GM19240 (cell line): ENCODE data around the gene WDFY4.
A peak's percentile ranks its signal among the peaks of the same experiment; 100 is the strongest.

Experiments
- DNase-seq: peaks from one replicate; pipeline ENCODE4 v3.0.0; 2011; ENCODE audit warnings: low spot score; ENCODE audit not compliant: insufficient read length

The WDFY4 gene

GRCh38 chr10:48970046-48970445 is 285.4 kb downstream of the WDFY4 start:
- no peak for DNase-seq

GRCh38 chr10:48970654-48971053 is 286.0 kb downstream of the WDFY4 start:
- DNase-seq, result no peak

- no peak for DNase-seq
Observed at GRCh38 chr10:48973065-48973464, 288.4 kb downstream of the WDFY4 start.

GRCh38 chr10:48974510-48975156 is 290.0 kb downstream of the WDFY4 start:
- no peak for DNase-seq

GRCh38 chr10:48976196-48976595 is 291.5 kb downstream of the WDFY4 start:
- DNase-seq, result no peak

GRCh38 chr10:48978318-48978717 is 293.6 kb downstream of the WDFY4 start:
- DNase-seq, result no peak

- peak; percentile 65 for DNase-seq
Observed at GRCh38 chr10:48981310-48981907, 296.7 kb downstream of the WDFY4 start.

- DNase-seq, result no peak
Observed at GRCh38 chr10:48982584-48982983, 297.9 kb downstream of the WDFY4 start.

GRCh38 chr10:48983648-48984351 is 299.1 kb downstream of the WDFY4 start:
- no peak for DNase-seq

GRCh38 chr10:48985621-48986158 is 301.0 kb downstream of the WDFY4 start:
- no peak for DNase-seq

GRCh38 chr10:48990226-48990625 is 305.6 kb downstream of the WDFY4 start:
- DNase-seq, result no peak

GRCh38 chr10:48993627-48994026 is 309.0 kb downstream of the WDFY4 start:
- no peak for DNase-seq

- no peak for DNase-seq
Observed at GRCh38 chr10:48996329-48996728, 311.7 kb downstream of the WDFY4 start.

- no peak for DNase-seq
Observed at GRCh38 chr10:48999346-48999745, 314.7 kb downstream of the WDFY4 start.

GRCh38 chr10:49000437-49001398 is 316.0 kb downstream of the WDFY4 start:
- no peak for DNase-seq

- no peak for DNase-seq
Observed at GRCh38 chr10:49001402-49001801, 316.7 kb downstream of the WDFY4 start.

- no peak for DNase-seq
Observed at GRCh38 chr10:49001870-49002672, 317.4 kb downstream of the WDFY4 start.

- DNase-seq, result no peak
Observed at GRCh38 chr10:49005270-49005669, 320.6 kb downstream of the WDFY4 start.

GRCh38 chr10:49007129-49007528 is 322.5 kb downstream of the WDFY4 start:
- no peak for DNase-seq

- no peak for DNase-seq
Observed at GRCh38 chr10:49008091-49008490, 323.4 kb downstream of the WDFY4 start.
